Subcutaneous abdominal adipose tissue (tissue), 5 donors: ENCODE measurements around the gene GKN1.

ENCODE experiments used
- H3K27ac ChIP-seq: one replicate; pipeline ENCODE4 v1.7.0; 2013; ENCODE audit warnings: low read depth, mild to moderate bottlenecking, inconsistent platforms, low read length, moderate library complexity
- H3K27me3 ChIP-seq, 5 donors: one replicate each; pipeline ENCODE4 v1.7.0; 2013; ENCODE audit warnings: low read length in 5 of 5, inconsistent platforms in 1 of 5; ENCODE audit not compliant: control insufficient read depth in 5 of 5, insufficient read depth in 4 of 5
- H3K36me3 ChIP-seq, 5 donors: one replicate each; pipeline ENCODE4 v1.7.0; 2013; ENCODE audit warnings: low read length in 5 of 5; ENCODE audit not compliant: control insufficient read depth in 5 of 5, insufficient read depth in 5 of 5
- H3K4me1 ChIP-seq, 5 donors: one replicate each; pipeline ENCODE4 v1.7.0; 2013; ENCODE audit warnings: low read length in 5 of 5, mild to moderate bottlenecking in 3 of 5, moderate library complexity in 1 of 5; ENCODE audit not compliant: control insufficient read depth in 5 of 5, insufficient read depth in 5 of 5
- H3K4me3 ChIP-seq, 5 donors: one replicate each; pipeline ENCODE4 v1.7.0; 2013; ENCODE audit warnings: low read length in 5 of 5, low read depth in 1 of 5
- H3K9ac ChIP-seq, 5 donors: one replicate each; pipeline ENCODE4 v1.7.0; 2013; ENCODE audit warnings: low read length in 5 of 5, mild to moderate bottlenecking in 4 of 5, moderate library complexity in 3 of 5
- H3K9me3 ChIP-seq, 5 donors: one replicate each; pipeline ENCODE4 v1.7.0; 2013; ENCODE audit warnings: low read length in 5 of 5; ENCODE audit not compliant: control insufficient read depth in 5 of 5
- donor health status: healthy.
- donor health status: healthy.
- donor health status: healthy.
- donor health status: healthy.
- donor health status: healthy.

GKN1 gene, protein sequence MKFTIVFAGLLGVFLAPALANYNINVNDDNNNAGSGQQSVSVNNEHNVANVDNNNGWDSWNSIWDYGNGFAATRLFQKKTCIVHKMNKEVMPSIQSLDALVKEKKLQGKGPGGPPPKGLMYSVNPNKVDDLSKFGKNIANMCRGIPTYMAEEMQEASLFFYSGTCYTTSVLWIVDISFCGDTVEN

GRCh38 chr2:68974251-68974650 is at the start of gene GKN1:
TSS of gene GKN1 (plus strand) at chr2:68974636. CDS start at chr2:68974678, 42 bp downstream.
- H3K9me3 ChIP-seq, result no peaks in the 10 kb centered on the region
- no peaks in the 10 kb centered on the region for H3K27me3 ChIP-seq
- no peaks in the 10 kb centered on the region for H3K4me1 ChIP-seq
- H3K9ac ChIP-seq, result no peak within 1 kb of the TSS
- H3K27ac ChIP-seq, result no peak within 1 kb of the TSS
- H3K4me3 ChIP-seq, result no peak within 1 kb of the TSS
- H3K36me3 ChIP-seq, result no peaks in the 10 kb centered on the region

- Histone ChIP-seq H3K4me1 (peaks cover 0 to 13% (median 12%) of the 10 kb centered on the region in 5 donors), H3K27me3 (no peaks in the 10 kb centered on the region)
These were observed 49.0 kb upstream of the GKN1 start for GRCh38 chr2:68925295-68925896.

DNA sequence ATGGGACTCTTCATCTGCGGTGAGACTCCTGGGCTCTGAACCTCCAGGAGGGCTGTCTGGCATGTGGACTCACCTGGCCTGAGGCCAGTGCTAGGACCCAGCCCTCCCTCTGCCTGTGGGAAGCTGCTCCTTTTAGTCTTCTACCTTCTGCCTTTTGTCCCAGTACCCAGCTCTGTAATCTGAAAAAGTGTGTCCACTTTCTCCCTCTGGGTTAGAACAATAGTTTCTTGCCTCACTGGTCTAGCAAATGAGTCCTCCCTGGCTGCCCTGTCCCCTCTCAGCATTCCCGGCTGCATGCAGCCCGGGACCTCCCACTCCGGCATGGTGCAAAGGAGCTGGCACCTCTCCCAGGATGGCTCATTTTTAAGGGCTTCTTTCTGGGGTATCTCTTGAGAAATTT is 47.6 kb upstream of the GKN1 start:
- H3K4me3 ChIP-seq, result no peak overlapping the region
- H3K4me1 ChIP-seq, result peaks cover 0 to 24% (median 20%) of the 10 kb centered on the region in 5 donors
- H3K27ac ChIP-seq, result peak overlapping the region; percentile 64
- H3K36me3 ChIP-seq, result no peaks in the 10 kb centered on the region
- H3K9me3 ChIP-seq, result no peaks in the 10 kb centered on the region
- H3K27me3 ChIP-seq, result no peaks in the 10 kb centered on the region
- peak overlapping the region in 2 of 5 donors; percentile 10 to 47 for H3K9ac ChIP-seq

More at GRCh38 chr2:68925295-68925896, 49.0 kb upstream of the GKN1 start:
- H3K36me3 ChIP-seq, result no peaks in the 10 kb centered on the region
- no peak overlapping the region for H3K9ac ChIP-seq
- H3K4me3 ChIP-seq, result no peak overlapping the region
- H3K27ac ChIP-seq, result no peak overlapping the region
- no peaks in the 10 kb centered on the region for H3K9me3 ChIP-seq

- H3K9me3 ChIP-seq, result no peaks in the 10 kb centered on the region
- no peak overlapping the region for H3K4me3 ChIP-seq
- H3K9ac ChIP-seq, result peak overlapping the region in 1 of 5 donors; percentile 23
- no peaks in the 10 kb centered on the region for H3K27me3 ChIP-seq
- peaks cover 3 to 46% (median 39%) of the 10 kb centered on the region in 5 donors for H3K4me1 ChIP-seq
- peak overlapping the region; percentile 89 for H3K27ac ChIP-seq
- no peaks in the 10 kb centered on the region for H3K36me3 ChIP-seq
These were observed 43.2 kb upstream of the GKN1 start for GRCh38 chr2:68931149-68931711.

DNA sequence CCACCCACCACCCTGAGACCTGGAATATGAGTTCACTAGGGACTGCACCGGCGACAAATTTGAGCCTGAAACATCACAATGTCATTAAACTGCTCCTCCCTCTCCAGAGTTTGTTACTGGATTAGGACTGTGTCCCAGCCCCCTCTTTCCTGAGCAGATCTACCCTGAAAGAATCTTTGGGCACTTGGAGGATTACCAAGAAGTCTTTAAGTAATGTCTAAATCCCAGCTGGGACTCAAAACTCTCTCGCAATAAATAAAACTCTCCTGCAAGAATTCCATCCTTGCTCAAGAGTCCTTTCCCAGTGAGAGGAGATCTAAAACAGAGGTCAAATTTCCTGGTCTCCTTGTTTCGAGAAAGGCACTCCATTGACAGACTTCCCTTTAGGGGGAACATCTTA is 42.6 kb upstream of the GKN1 start:
- Histone ChIP-seq H3K4me3 (no peak overlapping the region), H3K4me1 (peaks cover 3 to 40% (median 34%) of the 10 kb centered on the region in 5 donors), H3K27ac (peak overlapping the region; percentile 89), H3K9me3 (no peaks in the 10 kb centered on the region), H3K36me3 (no peaks in the 10 kb centered on the region), H3K27me3 (no peaks in the 10 kb centered on the region), H3K9ac (peak overlapping the region in 2 of 5 donors; percentile 58 to 71)

GRCh38 chr2:68932402-68932801 is 42.0 kb upstream of the GKN1 start:
- Histone ChIP-seq H3K36me3 (no peaks in the 10 kb centered on the region), H3K9me3 (no peaks in the 10 kb centered on the region), H3K27ac (peak overlapping the region; percentile 89)

GRCh38 chr2:68934021-68934420 is 40.4 kb upstream of the GKN1 start:
- Histone ChIP-seq H3K27me3 (no peaks in the 10 kb centered on the region), H3K36me3 (no peaks in the 10 kb centered on the region), H3K27ac (no peak overlapping the region), H3K4me1 (peaks cover 3 to 36% (median 29%) of the 10 kb centered on the region in 5 donors), H3K9ac (no peak overlapping the region), H3K4me3 (no peak overlapping the region), H3K9me3 (no peaks in the 10 kb centered on the region)

More at GRCh38 chr2:68932402-68932801, 42.0 kb upstream of the GKN1 start:
- peak overlapping the region in 3 of 5 donors; percentile 32 to 71 (median 58) for H3K9ac ChIP-seq
- H3K27me3 ChIP-seq, result no peaks in the 10 kb centered on the region
- peaks cover 3 to 36% (median 29%) of the 10 kb centered on the region in 5 donors for H3K4me1 ChIP-seq
- H3K4me3 ChIP-seq, result no peak overlapping the region

- H3K36me3 ChIP-seq, result no peaks in the 10 kb centered on the region
- H3K27me3 ChIP-seq, result no peaks in the 10 kb centered on the region
- no peak overlapping the region for H3K27ac ChIP-seq
- H3K9ac ChIP-seq, result no peak overlapping the region
- no peaks in the 10 kb centered on the region for H3K9me3 ChIP-seq
- H3K4me1 ChIP-seq, result peaks cover 3 to 36% (median 29%) of the 10 kb centered on the region in 5 donors
- H3K4me3 ChIP-seq, result no peak overlapping the region
These were observed 39.0 kb upstream of the GKN1 start for GRCh38 chr2:68935471-68935870.

DNA sequence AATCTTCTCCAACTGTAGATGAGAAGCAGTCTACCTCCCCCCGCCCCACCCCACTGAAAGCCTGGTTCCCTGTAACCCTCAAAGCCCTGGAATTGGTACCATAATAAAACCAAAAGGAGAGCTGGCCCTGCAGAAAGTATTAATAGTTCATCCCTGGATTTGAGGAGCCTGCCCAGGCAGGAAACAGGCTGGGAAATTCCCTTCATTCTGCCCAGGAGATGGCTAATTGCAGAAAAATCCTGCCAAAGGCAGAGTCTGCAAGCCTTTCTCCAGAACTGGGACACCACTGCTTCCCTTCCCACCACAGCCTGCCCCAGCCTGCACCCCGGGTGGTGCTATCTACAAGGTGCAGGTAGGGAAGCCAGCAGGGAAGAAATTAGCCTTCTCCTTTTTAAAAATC is 38.0 kb upstream of the GKN1 start:
- Histone ChIP-seq H3K27me3 (no peaks in the 10 kb centered on the region), H3K27ac (no peak overlapping the region), H3K9me3 (no peaks in the 10 kb centered on the region), H3K4me3 (no peak overlapping the region), H3K9ac (no peak overlapping the region), H3K4me1 (peaks cover 1 to 31% (median 23%) of the 10 kb centered on the region in 5 donors), H3K36me3 (no peaks in the 10 kb centered on the region)

GRCh38 chr2:68936889-68937288 is 37.5 kb upstream of the GKN1 start:
- Histone ChIP-seq H3K9me3 (no peaks in the 10 kb centered on the region), H3K27me3 (no peaks in the 10 kb centered on the region), H3K4me1 (peaks cover 1 to 28% (median 20%) of the 10 kb centered on the region in 5 donors), H3K4me3 (no peak overlapping the region), H3K9ac (no peak overlapping the region), H3K36me3 (no peaks in the 10 kb centered on the region), H3K27ac (no peak overlapping the region)
